Panc1 (cell line): ENCODE data around the gene TUBA1C. TPM values are rescaled to one million over a fixed set of nuclear protein-coding genes. Genes with fewer than 3 reads are reported as not detected.

Experiments
- ATAC-seq: fragments of 200-7000 bp; cut with Tn5 transposase; 2 replicates; pipeline ENCODE4 v1.9.1; 2020; ENCODE audit warnings: mild to moderate bottlenecking, moderate library complexity
- BruUV-seq: library from RNA; stranded (reverse); fragments of 400-500 nt; replicated peaks from 2 replicates; lab custom pipeline; 2021; lab: Mats Ljungman, UMichigan
- CTCF ChIA-PET: fragments of 300-600 bp; sonication (Branson Sonifier 250); formaldehyde crosslinking; loops from one replicate; lab custom pipeline; 2022; ENCODE audit warnings: antibody characterized with exemption; lab: Charles Lee
- POLR2A ChIA-PET: fragments of 300-600 bp; sonication (Branson Sonifier 250); formaldehyde crosslinking; loops from one replicate; lab custom pipeline; 2022; ENCODE audit warnings: antibody characterized with exemption; lab: Charles Lee
- DNase-seq: peaks from one replicate; pipeline ENCODE4 v3.0.0-alpha.2; 2010; ENCODE audit warnings: low read depth, low spot score
- H3K27ac ChIP-seq: 2 replicates; pipeline ENCODE4 v1.5.1; 2011; ENCODE audit warnings: mild to moderate bottlenecking, low read length, inconsistent platforms
- H3K27me3 ChIP-seq: fragments of 200-500 bp; sonication (Bioruptor generic); 2 replicates; pipeline ENCODE4 v1.6.0; 2014; ENCODE audit warnings: low read length, inconsistent platforms; ENCODE audit not compliant: control insufficient read depth, insufficient read depth
- H3K36me3 ChIP-seq: fragments of 200-500 bp; sonication (Bioruptor generic); 2 replicates; pipeline ENCODE4 v1.5.1; 2014; ENCODE audit warnings: inconsistent platforms, mild to moderate bottlenecking, low read length, moderate library complexity; ENCODE audit not compliant: control insufficient read depth, insufficient read depth
- H3K4me1 ChIP-seq: 2 replicates; pipeline ENCODE4 v1.5.1; 2011; ENCODE audit warnings: inconsistent platforms, mild to moderate bottlenecking, low read length, moderate library complexity; ENCODE audit not compliant: control insufficient read depth, insufficient read depth
- H3K4me3 ChIP-seq, 2 experiments: 2 replicates each; pipeline ENCODE4 v1.5.1; 2011 to 2012; ENCODE audit warnings: low read depth in 2 of 2, low read length in 2 of 2, mild to moderate bottlenecking in 2 of 2, inconsistent platforms in 1 of 2, moderate library complexity in 1 of 2
- H3K9me3 ChIP-seq: fragments of 200-500 bp; sonication (Bioruptor generic); 2 replicates; pipeline ENCODE4 v1.5.1; 2014; ENCODE audit warnings: low read depth, mild to moderate bottlenecking, inconsistent platforms, low read length, moderate library complexity; ENCODE audit not compliant: control insufficient read depth, insufficient read depth
- POLR2AphosphoS5 ChIP-seq: IDR thresholded peaks from 2 replicates; pipeline ENCODE4 v1.6.1; 2012; ENCODE audit warnings: mild to moderate bottlenecking, low read depth, low read length, moderate library complexity
- SIN3A ChIP-seq: IDR thresholded peaks from 2 replicates; pipeline ENCODE4 v1.6.1; 2012; ENCODE audit warnings: low read depth, mild to moderate bottlenecking, low read length, moderate library complexity, borderline replicate concordance; ENCODE audit not compliant: insufficient read depth
- TCF7L2 ChIP-seq: IDR thresholded peaks from 2 replicates; pipeline ENCODE4 v1.6.1; 2011; ENCODE audit warnings: mild to moderate bottlenecking, low read depth, low read length, inconsistent platforms
- in situ Hi-C: cut with HindIII; loops from 2 replicates; pipeline ENCODE4 v1.10.0; 2016; ENCODE audit warnings: low sequenced_read_pairs, low pct_unique_long_range_greater_than_20kb
- intact Hi-C: fragments of 100-400 bp; cut with micrococcal nuclease; formaldehyde crosslinking; loops from one replicate; pipeline ENCODE4 v1.10.0; 2022; ENCODE audit not compliant: unreplicated experiment
- total RNA-seq: library from RNA; stranded (reverse); gene quantifications from one replicate; pipeline ENCODE4 v1.2.1, GENCODE V29; 2021; ENCODE audit not compliant: unreplicated experiment
- TF ChIP-seq, protein P1 (sequence below), 2 experiments: IDR thresholded peaks; 2 replicates each; pipeline ENCODE4 v1.6.1; 2011 to 2012; ENCODE audit warnings: low read depth in 2 of 2, control low read depth in 1 of 2, low read length in 1 of 2, mild to moderate bottlenecking in 1 of 2, moderate library complexity in 1 of 2; ENCODE audit not compliant: insufficient read depth in 1 of 2
- TF ChIP-seq, protein P2 (sequence below): fragments of 450-650 bp; IDR thresholded peaks from 2 replicates; pipeline ENCODE4 v1.5.1; 2017; ENCODE audit warnings: mild to moderate bottlenecking

Gene TUBA1C
- total RNA-seq, 1 experiment from 2014 or later, result 524 TPM

DNA sequence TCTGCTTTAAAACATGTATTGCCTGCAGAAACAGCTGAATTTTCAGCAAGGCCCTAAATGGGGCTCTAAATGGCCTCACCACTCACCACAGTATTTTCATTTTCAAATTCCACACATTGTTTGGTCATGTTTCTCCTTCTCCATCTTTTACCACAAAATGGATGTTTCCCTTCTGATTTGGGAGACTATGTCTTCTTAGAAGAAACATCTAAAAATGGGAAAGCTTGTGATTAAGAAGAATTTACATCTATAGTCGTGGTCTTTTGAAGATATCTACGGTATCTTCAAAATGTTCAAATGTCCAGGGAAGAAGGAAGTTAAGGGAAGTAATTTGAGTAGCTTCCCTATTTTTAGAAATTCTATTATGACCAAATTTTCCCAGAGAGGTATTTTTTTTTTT is 20.7 kb upstream of the TUBA1C start:
- ChIA-PET CTCF (no interaction called here), POLR2A (interaction anchor here (0.6 to 1.0 kb wide), 2 partner anchors 9 to 37 kb away, joined by 3 to 5 read pairs; no protein-coding TSS in a partner anchor)
- Histone ChIP-seq H3K4me3 (no peak overlapping the region), H3K4me1 (no peaks in the 10 kb centered on the region), H3K36me3 (no peaks in the 10 kb centered on the region), H3K27me3 (no peaks in the 10 kb centered on the region), H3K9me3 (no peaks in the 10 kb centered on the region), H3K27ac (no peak overlapping the region)
- ATAC-seq (no peak), DNase-seq (no peak)
- TF ChIP-seq, protein P1, sequence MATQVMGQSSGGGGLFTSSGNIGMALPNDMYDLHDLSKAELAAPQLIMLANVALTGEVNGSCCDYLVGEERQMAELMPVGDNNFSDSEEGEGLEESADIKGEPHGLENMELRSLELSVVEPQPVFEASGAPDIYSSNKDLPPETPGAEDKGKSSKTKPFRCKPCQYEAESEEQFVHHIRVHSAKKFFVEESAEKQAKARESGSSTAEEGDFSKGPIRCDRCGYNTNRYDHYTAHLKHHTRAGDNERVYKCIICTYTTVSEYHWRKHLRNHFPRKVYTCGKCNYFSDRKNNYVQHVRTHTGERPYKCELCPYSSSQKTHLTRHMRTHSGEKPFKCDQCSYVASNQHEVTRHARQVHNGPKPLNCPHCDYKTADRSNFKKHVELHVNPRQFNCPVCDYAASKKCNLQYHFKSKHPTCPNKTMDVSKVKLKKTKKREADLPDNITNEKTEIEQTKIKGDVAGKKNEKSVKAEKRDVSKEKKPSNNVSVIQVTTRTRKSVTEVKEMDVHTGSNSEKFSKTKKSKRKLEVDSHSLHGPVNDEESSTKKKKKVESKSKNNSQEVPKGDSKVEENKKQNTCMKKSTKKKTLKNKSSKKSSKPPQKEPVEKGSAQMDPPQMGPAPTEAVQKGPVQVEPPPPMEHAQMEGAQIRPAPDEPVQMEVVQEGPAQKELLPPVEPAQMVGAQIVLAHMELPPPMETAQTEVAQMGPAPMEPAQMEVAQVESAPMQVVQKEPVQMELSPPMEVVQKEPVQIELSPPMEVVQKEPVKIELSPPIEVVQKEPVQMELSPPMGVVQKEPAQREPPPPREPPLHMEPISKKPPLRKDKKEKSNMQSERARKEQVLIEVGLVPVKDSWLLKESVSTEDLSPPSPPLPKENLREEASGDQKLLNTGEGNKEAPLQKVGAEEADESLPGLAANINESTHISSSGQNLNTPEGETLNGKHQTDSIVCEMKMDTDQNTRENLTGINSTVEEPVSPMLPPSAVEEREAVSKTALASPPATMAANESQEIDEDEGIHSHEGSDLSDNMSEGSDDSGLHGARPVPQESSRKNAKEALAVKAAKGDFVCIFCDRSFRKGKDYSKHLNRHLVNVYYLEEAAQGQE (IDR thresholded peaks at IDR 0.05; ENCODE audit: insufficient read depth in 1 of 2, low read depth in 2 of 2, low read length in 1 of 2), result no peak
- TF ChIP-seq POLR2AphosphoS5 (no peak), SIN3A (no peak), TCF7L2 (no peak)
- TF ChIP-seq, protein P2, sequence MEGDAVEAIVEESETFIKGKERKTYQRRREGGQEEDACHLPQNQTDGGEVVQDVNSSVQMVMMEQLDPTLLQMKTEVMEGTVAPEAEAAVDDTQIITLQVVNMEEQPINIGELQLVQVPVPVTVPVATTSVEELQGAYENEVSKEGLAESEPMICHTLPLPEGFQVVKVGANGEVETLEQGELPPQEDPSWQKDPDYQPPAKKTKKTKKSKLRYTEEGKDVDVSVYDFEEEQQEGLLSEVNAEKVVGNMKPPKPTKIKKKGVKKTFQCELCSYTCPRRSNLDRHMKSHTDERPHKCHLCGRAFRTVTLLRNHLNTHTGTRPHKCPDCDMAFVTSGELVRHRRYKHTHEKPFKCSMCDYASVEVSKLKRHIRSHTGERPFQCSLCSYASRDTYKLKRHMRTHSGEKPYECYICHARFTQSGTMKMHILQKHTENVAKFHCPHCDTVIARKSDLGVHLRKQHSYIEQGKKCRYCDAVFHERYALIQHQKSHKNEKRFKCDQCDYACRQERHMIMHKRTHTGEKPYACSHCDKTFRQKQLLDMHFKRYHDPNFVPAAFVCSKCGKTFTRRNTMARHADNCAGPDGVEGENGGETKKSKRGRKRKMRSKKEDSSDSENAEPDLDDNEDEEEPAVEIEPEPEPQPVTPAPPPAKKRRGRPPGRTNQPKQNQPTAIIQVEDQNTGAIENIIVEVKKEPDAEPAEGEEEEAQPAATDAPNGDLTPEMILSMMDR, result no peak
- intact Hi-C loops (no loop called here), in situ Hi-C loops (no loop called here)
- no TSS peak for BruUV-seq

DNA sequence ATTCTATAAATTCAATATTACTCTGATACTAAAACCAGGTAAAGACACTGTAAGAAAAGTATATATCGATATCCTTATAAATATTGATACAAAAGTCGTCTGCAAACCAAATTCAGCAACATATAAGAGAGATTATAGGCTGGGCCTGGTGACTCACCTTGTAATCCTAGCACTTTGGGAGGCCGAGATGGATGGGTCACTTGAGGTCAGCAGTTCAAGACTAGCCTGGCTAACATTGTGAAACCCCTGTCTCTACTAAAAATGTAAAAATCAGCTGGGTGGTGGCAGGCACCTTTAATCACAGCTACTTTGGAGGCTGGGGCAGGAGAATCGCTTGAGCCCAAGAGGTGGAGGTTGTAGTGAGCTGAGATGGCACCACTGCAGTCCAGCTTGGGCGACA is 13.5 kb upstream of the TUBA1C start:
- intact Hi-C loops, result no loop called here
- TF ChIP-seq, protein P2, result no peak
- no peak for ATAC-seq
- Histone ChIP-seq H3K36me3 (no peaks in the 10 kb centered on the region), H3K27me3 (no peaks in the 10 kb centered on the region), H3K27ac (no peak overlapping the region), H3K9me3 (no peaks in the 10 kb centered on the region), H3K4me3 (no peak overlapping the region), H3K4me1 (no peaks in the 10 kb centered on the region)
- no TSS peak for BruUV-seq
- POLR2A ChIA-PET, result interaction anchor here (0.7 kb wide), 1 partner anchor 358 kb away, joined by 6 read pairs; no protein-coding TSS in a partner anchor
- CTCF ChIA-PET, result interaction anchor here (0.6 kb wide), 1 partner anchor 287 kb away, joined by 3 read pairs; no protein-coding TSS in a partner anchor
- in situ Hi-C loops, result no loop called here
- DNase-seq, result no peak
